ENCODE results near the gene BARHL1. TPM values are rescaled to one million over a fixed set of nuclear protein-coding genes. Genes with fewer than 3 reads are reported as not detected.

The BARHL1 gene
- total and polyA plus RNA-seq, 2 donors (not counting 1 experiment from before 2014, with no cell fraction given), result not detected

DNA sequence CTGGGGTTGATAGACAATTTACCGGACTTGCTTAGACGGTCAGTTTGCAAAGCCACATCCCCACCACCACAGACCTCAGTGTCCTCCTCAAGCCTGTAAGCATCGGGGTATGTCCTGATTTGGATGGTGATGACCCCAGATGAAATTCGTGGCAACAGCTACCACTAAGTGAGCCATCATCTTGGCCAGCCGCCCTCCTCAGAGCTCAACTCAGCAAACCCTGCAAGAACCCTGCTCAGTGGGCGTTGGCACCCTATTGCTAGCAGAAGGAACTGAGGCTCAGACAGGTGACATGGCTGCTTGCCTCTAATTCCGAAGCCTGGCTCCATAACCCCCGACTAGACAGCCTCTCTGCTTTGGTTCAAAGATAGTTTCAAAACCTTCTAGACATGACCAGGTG is 41.4 kb upstream of the BARHL1 start:
- no peaks in the 10 kb centered on the region for H4K20me1 ChIP-seq (ENCODE audit: control insufficient read depth, extremely low read depth, insufficient read depth, low read length)
- H3K79me2 ChIP-seq (ENCODE audit: control insufficient read depth, insufficient read depth, low read length), result no peaks in the 10 kb centered on the region
- no peak for DNase-seq (ENCODE audit: low read depth in 2 of 2)
- no peak overlapping the region for H3K4me2 ChIP-seq (ENCODE audit: extremely low read depth, insufficient read depth, low read length)
- H3K27ac ChIP-seq (ENCODE audit: insufficient read depth, low read length), result no peak overlapping the region
- H3K4me3 ChIP-seq (replicated peaks in 1 of 4; ENCODE audit: control extremely low read depth in 1 of 4, insufficient read depth in 1 of 4, low read depth in 3 of 4, low read length in 4 of 4), result no peak overlapping the region
- H3K9me3 ChIP-seq (ENCODE audit: control insufficient read depth, insufficient read depth, low read depth, low read length), result no peaks in the 10 kb centered on the region
- H3K4me1 ChIP-seq (ENCODE audit: control insufficient read depth, extremely low read depth, insufficient read depth, low read length), result no peaks in the 10 kb centered on the region
- TF ChIP-seq, protein P1, sequence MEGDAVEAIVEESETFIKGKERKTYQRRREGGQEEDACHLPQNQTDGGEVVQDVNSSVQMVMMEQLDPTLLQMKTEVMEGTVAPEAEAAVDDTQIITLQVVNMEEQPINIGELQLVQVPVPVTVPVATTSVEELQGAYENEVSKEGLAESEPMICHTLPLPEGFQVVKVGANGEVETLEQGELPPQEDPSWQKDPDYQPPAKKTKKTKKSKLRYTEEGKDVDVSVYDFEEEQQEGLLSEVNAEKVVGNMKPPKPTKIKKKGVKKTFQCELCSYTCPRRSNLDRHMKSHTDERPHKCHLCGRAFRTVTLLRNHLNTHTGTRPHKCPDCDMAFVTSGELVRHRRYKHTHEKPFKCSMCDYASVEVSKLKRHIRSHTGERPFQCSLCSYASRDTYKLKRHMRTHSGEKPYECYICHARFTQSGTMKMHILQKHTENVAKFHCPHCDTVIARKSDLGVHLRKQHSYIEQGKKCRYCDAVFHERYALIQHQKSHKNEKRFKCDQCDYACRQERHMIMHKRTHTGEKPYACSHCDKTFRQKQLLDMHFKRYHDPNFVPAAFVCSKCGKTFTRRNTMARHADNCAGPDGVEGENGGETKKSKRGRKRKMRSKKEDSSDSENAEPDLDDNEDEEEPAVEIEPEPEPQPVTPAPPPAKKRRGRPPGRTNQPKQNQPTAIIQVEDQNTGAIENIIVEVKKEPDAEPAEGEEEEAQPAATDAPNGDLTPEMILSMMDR (conservative IDR thresholded peaks at IDR 0.05 in 1 of 2, IDR thresholded peaks at IDR 0.05 in 1 of 2; ENCODE audit: low read depth in 1 of 2, low read length in 2 of 2), result no peak
- TF ChIP-seq EZH2 (IDR thresholded peaks at IDR 0.05; ENCODE audit: low read length, missing control alignments), result no peak
- H2AFZ ChIP-seq (ENCODE audit: low read length), result no peak overlapping the region
- no peaks in the 10 kb centered on the region for H3K36me3 ChIP-seq (ENCODE audit: control insufficient read depth, insufficient read depth, low read length)
- no peaks in the 10 kb centered on the region for H3K27me3 ChIP-seq (ENCODE audit: control insufficient read depth, insufficient read depth, low read length)
- no peak overlapping the region for H3K9ac ChIP-seq (ENCODE audit: insufficient read depth, low read length)

DNA sequence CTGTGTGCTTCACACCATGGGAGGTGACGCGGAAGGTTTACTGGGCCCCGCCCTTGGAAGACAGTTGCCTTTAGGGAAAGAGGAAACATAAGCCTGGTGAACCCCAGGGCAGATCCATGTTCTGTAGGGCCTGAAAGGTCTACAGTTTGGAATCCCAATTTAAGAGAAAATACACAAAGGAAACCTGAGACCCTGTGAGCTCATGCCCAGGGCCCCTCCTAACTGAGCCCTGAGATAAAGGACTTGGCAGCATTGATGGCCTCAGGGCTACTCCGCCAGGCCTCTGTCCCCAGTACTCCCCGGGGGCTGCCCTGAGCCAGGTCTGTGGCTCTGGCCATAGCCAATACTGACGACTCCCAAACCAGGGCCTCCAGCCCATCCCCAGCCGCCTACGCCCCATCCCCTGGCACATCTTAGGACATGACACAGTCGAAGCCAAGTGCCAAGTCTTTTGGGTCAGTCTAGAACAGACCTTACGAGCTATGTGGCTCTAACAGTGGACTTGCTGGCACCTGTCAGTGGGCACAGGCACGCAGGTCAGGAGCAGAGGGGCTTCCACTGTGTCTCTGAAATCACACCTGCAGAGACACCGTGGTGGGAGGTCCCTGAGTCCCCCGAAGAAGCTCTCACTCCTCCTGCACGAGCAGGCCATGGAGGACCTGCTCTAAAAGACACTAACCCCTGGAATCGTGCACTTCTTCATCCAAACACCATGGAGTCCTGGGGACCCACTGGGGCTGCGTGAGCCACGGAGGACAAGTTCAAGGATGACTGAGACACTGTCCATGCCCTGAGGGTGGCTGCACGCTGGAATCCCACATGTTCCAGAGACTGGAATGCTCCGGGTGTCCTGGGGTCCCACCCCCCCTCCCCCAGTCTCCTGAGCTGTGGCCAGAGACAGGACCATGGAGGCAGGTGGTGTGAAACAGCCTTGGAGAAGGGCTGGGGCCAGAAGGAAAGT is 40.3 kb upstream of the BARHL1 start:
- no peak overlapping the region for H3K27ac ChIP-seq (ENCODE audit: insufficient read depth, low read length)
- no peaks in the 10 kb centered on the region for H3K9me3 ChIP-seq (ENCODE audit: control insufficient read depth, insufficient read depth, low read depth, low read length)
- no peak for DNase-seq (ENCODE audit: low read depth in 2 of 2)
- H3K4me3 ChIP-seq (replicated peaks in 1 of 4; ENCODE audit: control extremely low read depth in 1 of 4, insufficient read depth in 1 of 4, low read depth in 3 of 4, low read length in 4 of 4), result no peak overlapping the region
- no peak overlapping the region for H3K9ac ChIP-seq (ENCODE audit: insufficient read depth, low read length)
- H3K36me3 ChIP-seq (ENCODE audit: control insufficient read depth, insufficient read depth, low read length), result no peaks in the 10 kb centered on the region
- no peaks in the 10 kb centered on the region for H3K79me2 ChIP-seq (ENCODE audit: control insufficient read depth, insufficient read depth, low read length)
- H3K4me1 ChIP-seq (ENCODE audit: control insufficient read depth, extremely low read depth, insufficient read depth, low read length), result no peaks in the 10 kb centered on the region
- no peak overlapping the region for H2AFZ ChIP-seq (ENCODE audit: low read length)
- no peaks in the 10 kb centered on the region for H4K20me1 ChIP-seq (ENCODE audit: control insufficient read depth, extremely low read depth, insufficient read depth, low read length)
- TF ChIP-seq EZH2 (IDR thresholded peaks at IDR 0.05; ENCODE audit: low read length, missing control alignments), result no peak
- TF ChIP-seq, protein P1 (conservative IDR thresholded peaks at IDR 0.05 in 1 of 2, IDR thresholded peaks at IDR 0.05 in 1 of 2; ENCODE audit: low read depth in 1 of 2, low read length in 2 of 2), result no peak
- H3K4me2 ChIP-seq (ENCODE audit: extremely low read depth, insufficient read depth, low read length), result no peak overlapping the region
- no peaks in the 10 kb centered on the region for H3K27me3 ChIP-seq (ENCODE audit: control insufficient read depth, insufficient read depth, low read length)

DNA sequence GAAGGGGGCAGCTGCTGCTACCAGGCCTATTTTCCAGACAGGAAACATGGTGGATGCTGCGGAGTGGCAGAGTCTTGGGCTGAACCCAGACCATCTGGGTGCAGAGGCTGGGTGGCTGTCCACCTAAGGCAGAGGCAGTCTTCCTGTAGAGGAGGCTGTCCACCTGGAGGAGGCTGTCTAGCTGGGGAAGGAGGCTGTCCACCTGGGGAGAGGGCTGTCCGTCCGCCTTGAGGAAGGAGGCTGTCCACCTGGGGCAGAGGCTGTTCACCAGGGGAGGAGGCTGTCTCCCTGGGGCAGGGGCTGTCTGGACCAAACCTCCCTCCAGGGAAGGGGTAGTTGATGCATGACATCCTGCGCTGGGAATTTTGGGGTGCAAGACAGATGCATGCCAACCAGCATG is 39.2 kb upstream of the BARHL1 start:
- no peaks in the 10 kb centered on the region for H3K4me1 ChIP-seq (ENCODE audit: control insufficient read depth, extremely low read depth, insufficient read depth, low read length)
- no peak overlapping the region for H3K9ac ChIP-seq (ENCODE audit: insufficient read depth, low read length)

More for the DNA sequence above, 39.2 kb upstream of the BARHL1 start:
- no peaks in the 10 kb centered on the region for H3K9me3 ChIP-seq (ENCODE audit: control insufficient read depth, insufficient read depth, low read depth, low read length)
- no peaks in the 10 kb centered on the region for H3K36me3 ChIP-seq (ENCODE audit: control insufficient read depth, insufficient read depth, low read length)
- no peak for DNase-seq (ENCODE audit: low read depth in 2 of 2)
- H3K4me2 ChIP-seq (ENCODE audit: extremely low read depth, insufficient read depth, low read length), result no peak overlapping the region
- TF ChIP-seq, protein P1 (conservative IDR thresholded peaks at IDR 0.05 in 1 of 2, IDR thresholded peaks at IDR 0.05 in 1 of 2; ENCODE audit: low read depth in 1 of 2, low read length in 2 of 2), result no peak
- H3K4me3 ChIP-seq (replicated peaks in 1 of 4; ENCODE audit: control extremely low read depth in 1 of 4, insufficient read depth in 1 of 4, low read depth in 3 of 4, low read length in 4 of 4), result no peak overlapping the region
- no peaks in the 10 kb centered on the region for H4K20me1 ChIP-seq (ENCODE audit: control insufficient read depth, extremely low read depth, insufficient read depth, low read length)
- H3K79me2 ChIP-seq (ENCODE audit: control insufficient read depth, insufficient read depth, low read length), result no peaks in the 10 kb centered on the region
- no peak overlapping the region for H3K27ac ChIP-seq (ENCODE audit: insufficient read depth, low read length)
- no peaks in the 10 kb centered on the region for H3K27me3 ChIP-seq (ENCODE audit: control insufficient read depth, insufficient read depth, low read length)
- no peak overlapping the region for H2AFZ ChIP-seq (ENCODE audit: low read length)

Measured in fibroblast of lung (primary cell).